HG03520 (cell line): ENCODE results near the gene MEGF11.

ENCODE experiments used
- ATAC-seq: cut with Tn5 transposase; IDR thresholded peaks from one replicate; pipeline ENCODE4 v1.9.1; 2021; ENCODE audit warnings: mild to moderate bottlenecking, moderate library complexity; ENCODE audit not compliant: unreplicated experiment

MEGF11 gene

DNA sequence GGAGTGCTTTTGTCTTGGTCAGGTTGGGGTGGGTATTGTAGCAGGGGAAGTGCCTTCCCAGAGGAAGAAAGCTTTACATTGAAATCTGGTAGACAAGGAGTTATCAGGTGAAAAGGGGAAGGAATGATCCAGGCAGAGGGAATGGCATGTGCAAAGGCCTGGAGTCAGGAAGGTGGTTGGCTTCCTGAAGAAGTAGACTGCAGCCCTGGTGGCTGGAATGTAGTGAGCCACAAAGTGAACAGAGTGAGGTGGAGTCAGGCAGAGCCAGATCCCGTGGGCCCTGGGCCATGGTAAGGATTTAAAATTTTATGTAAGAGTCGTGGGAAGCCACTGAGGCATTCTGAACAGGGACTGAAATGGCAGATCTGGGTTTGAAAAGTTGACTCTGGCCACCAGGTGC lies 326.0 kb downstream of the MEGF11 start:
- ATAC-seq, result no peak

DNA sequence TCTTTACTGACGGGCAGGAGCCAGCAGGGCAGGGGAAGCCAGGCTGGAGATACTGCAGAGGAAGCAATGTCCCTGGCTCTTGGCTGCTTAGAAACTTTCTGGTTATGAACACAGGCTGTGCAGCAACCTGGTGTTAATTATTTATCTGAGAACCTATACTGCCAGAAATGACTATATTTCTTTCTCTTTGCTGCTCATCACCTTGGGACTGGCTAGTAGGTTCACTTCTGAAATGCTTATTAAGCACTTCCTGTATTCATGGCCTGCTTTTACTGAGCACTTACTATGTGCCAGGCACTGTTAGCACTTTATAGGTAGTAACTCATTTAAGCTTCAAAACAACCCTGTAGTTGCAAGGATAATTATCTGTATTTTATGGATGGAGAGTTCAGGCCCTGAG lies 326.7 kb downstream of the MEGF11 start:
- no peak for ATAC-seq

DNA sequence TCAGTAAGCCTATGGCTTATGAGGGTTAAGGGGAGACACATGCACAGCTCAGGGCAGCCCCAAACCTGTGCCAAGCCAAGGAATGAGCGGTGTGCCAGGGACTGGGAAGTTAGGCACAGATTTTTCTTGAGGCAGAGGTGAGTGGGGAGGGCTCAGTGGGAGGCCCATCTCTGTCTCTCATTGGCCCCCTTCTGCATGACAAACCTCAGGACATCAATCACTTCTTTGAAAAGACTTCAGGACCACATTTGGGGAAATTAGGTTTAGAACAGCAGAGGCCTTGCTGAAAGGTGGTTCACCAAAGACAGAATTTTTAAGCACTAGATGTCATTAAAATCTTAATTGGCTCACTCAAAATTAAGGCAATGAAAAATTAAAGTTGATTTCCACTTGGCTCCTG lies 327.1 kb downstream of the MEGF11 start:
- ATAC-seq, result no peak

DNA sequence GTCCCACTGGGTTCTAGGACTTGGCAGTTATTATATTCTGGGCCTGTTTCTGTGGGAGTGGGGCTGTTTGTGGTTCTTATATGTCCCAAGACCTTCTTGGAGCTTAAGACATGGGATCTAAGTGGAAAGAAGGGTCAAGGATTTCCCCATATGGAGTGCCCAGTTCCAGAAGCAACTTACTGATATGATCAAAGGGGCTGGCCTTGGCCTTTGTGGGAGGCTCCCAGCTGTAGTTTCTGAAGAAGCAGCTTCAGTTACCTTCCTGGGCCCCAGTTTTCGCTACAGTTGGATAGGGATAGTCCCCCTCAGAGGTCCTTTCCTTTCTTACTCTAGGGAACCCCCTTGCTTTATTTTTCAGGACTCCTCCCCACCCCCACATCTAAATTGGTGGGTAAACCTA lies 328.2 kb downstream of the MEGF11 start:
- ATAC-seq, result no peak

DNA sequence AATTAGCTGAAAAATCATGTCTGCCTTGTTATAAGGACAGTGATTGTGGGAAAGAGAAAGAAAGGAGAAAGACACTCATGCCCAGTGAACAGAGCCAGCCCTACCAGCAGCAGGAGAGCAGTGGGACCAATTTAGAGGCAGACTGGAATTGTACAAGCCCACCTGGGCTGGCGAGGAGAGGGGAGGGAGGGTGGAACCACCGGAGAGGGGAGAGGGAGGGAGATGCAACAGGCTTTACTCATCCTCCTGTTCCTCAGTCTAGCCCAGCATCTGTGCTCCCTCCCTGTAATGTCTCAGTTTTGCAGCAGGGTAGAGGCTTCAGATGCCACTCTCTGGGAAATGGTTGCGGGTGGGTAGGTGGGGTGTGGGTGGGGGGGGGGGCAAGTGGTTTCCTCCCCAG lies 329.5 kb downstream of the MEGF11 start:
- ATAC-seq, result no peak

DNA sequence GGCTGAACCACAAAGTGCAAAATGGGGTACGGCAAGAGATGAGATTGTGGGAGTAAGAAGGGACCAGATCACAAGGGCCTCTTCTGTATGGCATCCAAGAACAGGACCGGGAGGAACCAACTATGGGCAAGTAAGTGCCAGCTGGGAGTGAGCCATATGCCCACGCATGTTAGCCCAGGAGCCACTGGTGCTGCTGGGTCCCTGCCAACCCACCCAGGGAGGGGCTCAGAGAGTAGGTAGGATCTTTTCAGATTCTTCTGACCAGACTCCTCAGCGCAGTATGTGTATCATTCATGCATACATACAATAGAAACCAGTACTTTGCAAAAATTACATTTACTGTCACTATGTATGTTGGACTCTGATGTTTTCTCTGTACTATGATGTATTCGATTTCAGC lies 330.3 kb downstream of the MEGF11 start:
- no peak for ATAC-seq

DNA sequence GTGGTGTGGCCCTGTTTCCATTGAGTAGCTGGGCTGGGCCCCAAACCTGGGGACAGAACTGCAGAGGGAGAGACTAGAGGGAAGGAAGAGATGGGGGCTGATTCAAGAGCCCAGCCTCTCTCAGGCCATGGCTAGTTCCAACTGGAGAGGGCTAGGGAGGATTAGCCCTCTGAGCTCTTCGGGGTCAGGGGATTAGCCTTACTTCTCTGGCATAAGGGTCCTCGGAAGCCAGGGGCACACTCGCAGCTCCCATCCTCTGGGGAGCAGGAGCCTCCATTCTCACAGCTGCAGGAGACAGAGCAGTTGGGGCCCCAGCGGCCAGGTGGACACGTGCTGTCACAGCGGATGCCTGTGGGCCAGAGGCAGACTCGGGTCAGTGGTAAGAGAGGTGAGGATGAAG lies 330.9 kb downstream of the MEGF11 start:
- ATAC-seq, result no peak

DNA sequence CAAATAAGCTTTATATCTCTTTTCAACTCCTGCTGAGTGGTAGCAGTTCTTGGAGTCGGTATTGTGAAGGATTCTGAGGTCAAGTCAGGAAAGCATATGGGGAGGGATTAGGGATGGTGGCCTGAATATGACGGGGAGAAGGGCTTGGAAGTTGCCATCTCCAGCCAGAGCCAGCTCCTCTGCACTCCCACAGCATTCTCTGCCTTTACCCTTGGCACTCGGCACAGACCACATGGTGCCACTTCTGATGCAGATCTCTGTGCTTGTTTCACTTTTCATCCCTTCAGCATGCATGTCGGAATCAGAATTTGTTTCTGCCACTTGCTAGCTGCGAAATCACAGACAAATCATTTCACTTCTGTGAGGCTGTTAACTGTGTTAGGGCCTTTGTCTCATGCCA lies 331.8 kb downstream of the MEGF11 start:
- no peak for ATAC-seq

DNA sequence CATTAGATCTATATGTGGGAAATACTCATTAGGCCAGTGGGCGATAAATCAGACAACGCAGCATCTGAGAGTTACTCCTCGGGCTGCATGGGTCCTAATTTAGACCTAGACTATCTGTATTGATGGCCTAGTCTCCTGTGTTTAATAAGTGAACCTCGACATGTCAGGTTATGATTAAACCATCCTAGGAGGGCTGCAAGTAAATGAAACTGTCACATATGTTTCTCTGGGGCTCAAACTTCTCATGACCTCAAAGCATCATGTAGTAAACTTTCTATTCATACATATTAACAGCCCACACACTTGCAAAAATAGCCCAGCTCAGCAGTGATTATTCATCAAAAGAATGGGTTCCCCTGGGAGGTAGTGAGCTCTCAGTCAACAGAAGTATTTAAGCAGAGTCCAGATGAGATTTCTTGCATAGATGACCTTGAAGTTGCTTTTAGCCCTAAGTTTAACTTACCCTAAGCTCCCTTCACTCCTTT lies 332.7 kb downstream of the MEGF11 start:
- ATAC-seq, result no peak

DNA sequence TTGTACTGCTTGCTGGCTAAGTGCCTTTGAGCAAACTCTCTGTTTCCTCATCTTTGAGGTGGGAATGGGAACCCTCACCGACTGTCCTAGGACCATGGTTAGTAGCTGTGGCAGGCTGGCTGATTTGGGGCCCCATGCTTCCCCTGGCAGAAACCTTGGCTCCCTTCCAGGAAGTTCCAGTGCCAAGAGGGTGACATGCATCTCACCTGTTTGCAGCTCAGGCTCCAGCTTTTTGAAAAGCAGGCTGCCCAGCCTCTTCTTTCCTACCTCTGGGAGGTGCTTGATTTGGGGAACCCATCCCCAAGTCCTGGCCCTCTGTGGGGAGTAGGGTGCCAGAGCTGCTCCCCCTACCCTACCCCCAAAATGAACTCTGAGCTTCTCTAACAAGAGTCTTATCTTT lies 333.4 kb downstream of the MEGF11 start:
- ATAC-seq, result no peak

DNA sequence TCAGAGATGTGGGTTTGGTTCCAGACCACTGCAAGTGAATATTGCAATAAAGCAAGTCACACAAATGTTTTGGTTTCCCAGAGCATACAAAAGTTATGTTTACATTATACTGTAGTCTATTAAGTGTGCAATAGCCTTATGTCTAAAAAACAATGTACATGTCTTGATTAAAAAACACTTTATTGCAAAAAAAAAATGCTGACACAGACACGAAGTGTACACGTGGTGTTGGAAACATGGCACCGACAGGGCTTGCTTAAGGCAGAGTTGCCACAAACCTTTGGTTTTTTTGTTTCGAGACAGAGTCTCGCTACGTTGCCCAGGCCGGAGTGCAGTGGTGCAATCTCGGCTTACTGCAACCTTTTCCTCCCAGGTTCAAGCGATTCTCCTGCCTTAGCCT lies 334.2 kb downstream of the MEGF11 start:
- no peak for ATAC-seq

DNA sequence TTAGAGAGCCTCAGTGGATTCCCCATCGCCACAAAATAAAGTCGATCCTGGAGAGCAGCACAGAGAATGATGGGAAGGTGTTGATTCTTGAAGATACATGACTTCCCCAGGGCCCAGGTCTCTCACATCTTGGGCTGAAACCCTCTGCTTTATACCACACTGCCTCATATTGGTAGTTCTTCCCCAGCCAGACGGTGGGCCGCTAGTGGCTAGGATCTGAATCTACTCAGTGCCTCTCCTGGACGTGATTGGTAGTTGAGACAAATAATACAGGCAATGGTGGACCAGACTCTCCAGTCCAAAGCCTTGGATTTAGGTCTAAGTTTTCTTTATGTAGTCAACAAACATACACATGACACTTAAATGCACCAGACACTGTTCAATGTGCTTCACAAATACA lies 334.6 kb downstream of the MEGF11 start:
- ATAC-seq, result no peak

DNA sequence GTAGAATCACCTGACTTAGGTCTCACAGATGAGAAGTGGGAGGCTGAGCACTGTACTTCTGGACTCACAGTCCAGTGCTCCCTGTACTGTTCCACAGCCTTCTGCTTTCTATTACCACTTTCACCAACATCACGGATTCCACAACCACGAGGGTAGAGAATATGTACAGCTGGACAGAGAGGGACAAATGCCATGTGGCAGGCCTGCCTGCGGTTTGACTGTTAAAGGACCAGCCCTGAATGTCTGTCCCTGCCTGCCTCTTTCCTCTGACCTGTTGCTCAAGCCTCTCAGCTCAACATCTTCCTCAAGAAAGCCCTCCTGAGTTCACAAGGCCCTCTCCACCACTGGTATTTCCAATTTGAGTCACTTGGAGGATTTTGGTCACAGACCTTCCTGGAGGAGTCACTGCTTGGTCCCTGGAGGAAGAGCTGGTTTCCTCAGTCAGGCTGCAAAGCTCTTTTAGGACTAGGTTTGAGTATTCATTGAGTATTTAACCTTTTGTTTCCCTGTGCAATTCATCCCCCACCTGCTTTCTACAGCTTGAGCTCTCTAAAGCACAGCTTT lies 335.1 kb downstream of the MEGF11 start:
- no peak for ATAC-seq

DNA sequence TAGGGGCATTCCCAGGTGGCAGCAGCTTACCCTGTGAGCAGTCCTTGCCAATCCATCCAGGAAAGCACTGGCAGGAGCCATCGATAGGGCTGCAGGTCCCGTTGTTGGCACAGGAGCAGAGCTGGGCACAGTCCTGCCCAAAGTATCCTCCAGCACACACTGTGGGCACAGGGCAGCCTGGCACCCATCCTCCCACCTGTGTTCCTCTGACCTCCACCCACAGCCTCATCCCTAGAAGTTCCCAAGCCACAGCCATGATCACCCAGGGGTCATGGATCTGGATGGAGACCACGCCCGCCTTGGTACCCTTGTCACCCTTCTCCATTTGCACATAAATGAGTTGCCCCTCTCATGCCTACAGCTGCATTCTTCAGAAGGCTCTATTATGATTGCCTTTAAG lies 335.6 kb downstream of the MEGF11 start:
- no peak for ATAC-seq

DNA sequence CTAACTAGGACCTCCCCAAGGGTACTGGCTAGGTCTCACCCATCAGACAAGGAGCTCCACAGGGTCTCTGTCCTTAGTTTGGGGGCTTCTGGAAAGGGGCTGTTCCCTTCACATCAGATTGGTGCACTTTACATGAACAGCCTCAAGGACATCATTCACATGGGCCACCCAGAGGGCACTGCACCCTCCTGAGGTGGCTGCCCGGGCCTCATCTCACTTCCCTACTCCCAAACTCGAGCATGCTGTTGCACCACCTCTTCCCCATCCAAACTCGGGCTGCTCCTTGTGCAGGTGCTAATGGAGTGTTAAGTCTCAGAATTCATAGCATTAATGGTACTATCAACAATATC lies 336.2 kb downstream of the MEGF11 start:
- no peak for ATAC-seq

DNA sequence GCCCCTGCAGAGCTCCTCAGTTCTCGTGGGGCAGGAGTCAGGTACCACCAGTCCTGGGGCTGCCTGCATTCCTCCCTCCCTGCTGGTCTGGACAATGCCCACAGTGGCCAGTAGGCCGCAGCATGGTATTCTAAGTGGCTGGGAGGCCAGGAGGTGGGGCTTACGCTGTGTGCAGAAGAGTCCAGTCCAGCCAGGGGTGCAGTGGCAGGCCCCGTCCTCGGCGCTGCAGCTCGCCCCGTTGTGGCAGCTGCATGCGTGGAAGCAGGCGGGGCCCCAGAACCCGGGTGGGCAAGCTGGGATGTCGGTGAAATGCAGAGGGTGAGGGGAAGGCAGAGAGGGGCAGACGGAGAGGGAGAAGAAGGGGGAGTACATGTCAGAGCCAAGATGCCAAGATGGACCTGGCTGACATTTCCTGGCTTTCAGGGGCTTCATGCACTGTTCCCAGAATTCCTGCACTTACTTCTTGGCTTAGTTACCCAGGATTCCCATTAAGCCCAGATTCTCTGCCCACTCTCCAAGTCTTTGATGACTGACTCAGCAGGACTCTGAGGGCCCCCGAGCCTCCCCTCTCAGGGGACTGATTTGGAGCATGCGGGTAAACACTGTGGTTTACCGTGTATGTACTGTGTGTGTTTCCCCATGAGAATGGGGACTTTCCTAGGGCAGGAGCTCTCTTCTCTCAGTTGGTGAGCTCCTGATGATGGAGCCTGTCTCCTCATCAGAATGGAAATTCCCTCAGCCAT lies 336.7 kb downstream of the MEGF11 start:
- ATAC-seq, result peak; percentile 45

DNA sequence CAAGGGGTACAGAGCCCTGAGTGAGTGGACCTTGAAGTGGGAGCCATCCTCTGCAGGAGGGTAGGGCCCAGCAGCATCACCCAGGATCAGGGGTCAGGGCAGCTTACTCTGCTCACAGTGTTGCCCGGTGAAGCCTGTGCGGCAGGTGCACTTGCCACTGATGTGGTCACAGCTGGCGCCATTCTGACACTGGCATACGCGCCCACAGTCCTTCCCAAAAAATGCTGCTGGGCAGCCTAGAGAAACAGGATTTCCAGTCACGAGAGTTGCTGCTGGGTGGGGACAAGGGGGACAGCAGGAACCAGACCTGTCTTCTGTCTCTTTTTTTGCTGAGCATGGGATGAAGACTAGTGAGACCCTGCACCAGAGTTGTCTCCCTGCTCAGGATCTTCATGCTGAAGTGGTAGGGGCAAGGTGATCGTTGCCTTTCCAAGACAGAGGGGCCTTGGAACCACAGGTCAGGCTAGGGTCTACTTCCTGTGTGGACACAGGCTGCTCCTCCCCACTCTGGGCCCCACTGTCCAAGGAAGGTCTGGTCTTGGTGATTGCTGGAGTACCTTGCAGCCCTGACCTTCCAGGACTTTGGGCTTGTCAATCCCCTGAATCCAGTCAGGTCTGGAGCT lies 337.4 kb downstream of the MEGF11 start:
- ATAC-seq, result no peak

DNA sequence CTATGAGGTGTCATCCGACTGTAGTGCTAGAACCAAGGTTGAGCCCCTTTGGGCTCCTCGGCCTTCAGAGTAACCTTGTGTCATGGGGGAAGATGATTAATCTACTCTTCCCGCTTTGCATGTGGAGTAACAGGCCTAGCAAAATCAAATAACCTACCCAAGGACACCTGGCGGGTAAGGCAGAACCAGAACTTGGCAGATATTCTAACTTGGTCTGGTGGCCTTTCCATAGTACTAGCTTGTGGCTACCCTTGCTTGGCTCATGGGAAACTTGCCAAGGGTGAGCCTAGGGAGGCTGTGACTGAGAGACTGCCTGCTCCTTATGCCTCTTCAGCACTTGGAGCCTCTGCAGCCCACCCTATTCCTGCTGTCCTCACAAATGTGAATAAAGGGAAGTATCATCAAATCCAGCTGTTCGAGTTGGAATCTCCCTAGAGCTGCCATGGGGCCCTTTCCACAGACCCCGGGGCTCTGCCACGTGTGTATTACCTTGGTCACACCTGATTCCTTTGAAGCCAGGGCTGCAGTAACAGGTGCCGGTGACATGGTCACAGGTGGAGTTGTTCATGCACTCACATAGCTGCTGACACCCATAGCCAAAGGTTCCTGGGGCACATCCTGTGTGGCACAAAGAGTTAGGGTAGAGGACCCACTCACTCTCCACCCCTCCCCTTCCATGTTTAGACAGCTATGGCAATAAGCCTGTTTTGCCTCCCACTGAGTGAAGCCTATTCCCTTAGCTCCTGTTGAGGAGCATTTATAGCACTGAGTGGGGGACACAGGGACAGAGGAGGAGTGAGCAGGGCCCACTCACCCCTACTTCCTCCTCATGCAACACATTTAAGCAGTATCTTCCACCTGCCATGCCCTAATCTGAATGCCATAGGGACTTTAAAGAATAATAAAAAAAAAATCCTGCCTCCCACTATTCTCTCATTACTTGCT lies 338.3 kb downstream of the MEGF11 start:
- no peak for ATAC-seq

DNA sequence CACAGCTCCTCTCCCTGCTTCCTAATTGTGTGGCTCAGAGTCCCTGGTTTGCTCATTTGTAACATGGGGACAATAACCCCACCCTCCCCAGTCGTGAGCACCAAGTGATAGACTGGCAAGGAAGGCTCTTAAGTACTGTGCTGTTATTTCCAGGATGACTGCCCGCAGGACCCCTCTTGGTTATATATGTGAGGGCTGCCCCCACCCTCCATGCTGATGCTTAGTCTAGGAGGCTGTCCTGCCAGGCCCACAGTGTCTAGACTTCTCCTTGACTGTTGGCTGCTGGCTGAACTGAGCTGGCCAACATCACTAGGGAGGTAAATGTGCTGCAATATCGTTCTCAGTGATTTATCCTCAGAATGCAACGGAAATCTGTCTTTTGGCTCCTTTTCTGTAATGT lies 339.2 kb downstream of the MEGF11 start:
- ATAC-seq, result no peak

DNA sequence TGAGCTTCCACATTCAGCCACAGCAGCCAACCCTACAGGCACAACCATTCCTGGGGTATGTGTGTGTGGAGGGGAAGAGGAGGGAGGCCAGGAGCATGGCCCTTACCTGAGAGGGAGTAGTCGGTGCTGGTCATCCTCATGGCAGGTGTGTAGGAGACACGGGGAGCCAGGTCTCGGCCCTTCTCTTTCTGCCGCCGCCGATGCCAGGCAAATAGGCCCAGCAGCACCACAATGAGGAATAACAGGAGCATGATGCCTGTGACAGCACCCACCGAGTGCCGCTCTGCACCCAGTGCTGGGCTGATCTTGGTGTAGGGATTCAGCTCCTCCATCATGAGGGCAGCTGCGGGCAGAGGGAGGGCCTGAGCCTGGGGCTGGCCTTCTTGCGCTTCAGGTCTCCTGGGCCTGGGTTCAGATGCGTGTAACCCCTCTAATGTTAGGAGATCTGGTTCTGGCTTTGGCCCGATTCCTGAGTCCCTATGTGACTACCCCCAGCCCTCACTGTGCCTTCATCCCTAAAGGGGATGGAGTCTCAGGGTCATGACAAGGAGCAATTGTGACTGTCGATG lies 339.8 kb downstream of the MEGF11 start:
- ATAC-seq, result no peak

DNA sequence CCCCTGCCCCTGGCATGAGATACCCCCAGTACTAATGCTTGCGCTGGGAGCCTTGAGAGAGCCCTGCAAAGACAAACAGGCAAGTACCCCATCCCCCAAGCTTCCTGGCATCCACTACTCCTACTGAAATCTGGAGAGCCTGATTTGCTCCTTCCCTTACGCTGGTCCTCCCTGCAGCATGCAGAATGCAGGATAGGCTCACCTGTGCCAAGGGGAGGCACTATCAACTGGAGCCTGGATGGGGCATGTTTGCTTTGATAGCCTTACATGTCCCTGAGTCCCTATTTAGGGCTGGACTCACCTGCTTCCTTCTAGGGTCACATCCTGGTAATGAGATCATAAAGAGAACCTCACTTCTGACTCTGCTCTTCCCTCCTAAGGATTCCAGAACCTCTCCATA lies 341.3 kb downstream of the MEGF11 start:
- no peak for ATAC-seq
